ENCODE data around the gene NAA10.
"Not testable (repeated sequence)": the region's sequence is repeated elsewhere in the genome, so short reads cannot be mapped to it uniquely, and the experiment has no call there.

NAA10 gene

GRCh38 chrX:153980394-153980793, 45.6 kb upstream of the NAA10 start:
- not testable (repeated sequence) for H3K9ac ChIP-seq (ENCODE audit: low read depth, low read length, poor library complexity); H3K18ac ChIP-seq (ENCODE audit: low read length); H4K8ac ChIP-seq (ENCODE audit: low read depth, low read length); H2AFZ ChIP-seq (ENCODE audit: low read length); H3K9me3 ChIP-seq (replicated peaks in 1 of 2; ENCODE audit: control insufficient read depth in 2 of 2, insufficient read depth in 1 of 2, low read depth in 1 of 2, low read length in 2 of 2); H2AK5ac ChIP-seq (ENCODE audit: low read depth, low read length); H3K4me3 ChIP-seq (ENCODE audit: low read length in 2 of 2); H3K79me1 ChIP-seq (ENCODE audit: low read depth, low read length); H3K4me1 ChIP-seq (ENCODE audit: control insufficient read depth in 2 of 2, insufficient read depth in 1 of 2, low read depth in 1 of 2, low read length in 2 of 2); H2BK5ac ChIP-seq (ENCODE audit: low read length); H3K27ac ChIP-seq (replicated peaks; ENCODE audit: low read length); H2BK15ac ChIP-seq (ENCODE audit: low read length); DNase-seq (ENCODE audit: low spot score); H4K91ac ChIP-seq (ENCODE audit: low read depth, low read length, poor library complexity); H3K14ac ChIP-seq (ENCODE audit: low read length); H3K36me3 ChIP-seq (replicated peaks in 1 of 2; ENCODE audit: control insufficient read depth in 2 of 2, insufficient read depth in 2 of 2, low read length in 2 of 2); H3K23ac ChIP-seq (ENCODE audit: low read depth, low read length, poor library complexity); H3K4me2 ChIP-seq (ENCODE audit: insufficient read depth, low read length, poor library complexity, severe bottlenecking); H2BK12ac ChIP-seq (ENCODE audit: low read length); H2BK120ac ChIP-seq (ENCODE audit: low read depth, low read length); H3K4ac ChIP-seq (ENCODE audit: low read length)
- WGBS, 2 donors (ENCODE audit: extremely low coverage in 2 of 2, insufficient read length in 2 of 2, insufficient replicate concordance in 1 of 2): no CpG with 5 or more reads among the region's 10 CpGs
- peaks cover 0 to 40% (median 0%) of the 10 kb centered on the region in 3 experiments for H3K27me3 ChIP-seq (ENCODE audit: control insufficient read depth in 3 of 3, insufficient read depth in 3 of 3, low read depth in 1 of 3, low read length in 3 of 3)

GRCh38 chrX:153974726-153975286, 40.0 kb upstream of the NAA10 start:
- no peak overlapping the region for H3K27ac ChIP-seq (replicated peaks; ENCODE audit: low read length)
- no peak overlapping the region for H3K4me2 ChIP-seq (ENCODE audit: insufficient read depth, low read length, poor library complexity, severe bottlenecking)
- no peak for DNase-seq (ENCODE audit: low spot score)
- H3K23ac ChIP-seq (ENCODE audit: low read depth, low read length, poor library complexity): no peak overlapping the region
- H3K9me3 ChIP-seq (replicated peaks in 1 of 2; ENCODE audit: control insufficient read depth in 2 of 2, insufficient read depth in 1 of 2, low read depth in 1 of 2, low read length in 2 of 2): no peaks in the 10 kb centered on the region
- no peak overlapping the region for H4K8ac ChIP-seq (ENCODE audit: low read depth, low read length)
- no peak overlapping the region for H3K9ac ChIP-seq (ENCODE audit: low read depth, low read length, poor library complexity)
- no peak overlapping the region for H3K18ac ChIP-seq (ENCODE audit: low read length)
- H2AFZ ChIP-seq (ENCODE audit: low read length): no peak overlapping the region
- H3K4ac ChIP-seq (ENCODE audit: low read length): no peak overlapping the region
- H3K4me1 ChIP-seq (ENCODE audit: control insufficient read depth in 2 of 2, insufficient read depth in 1 of 2, low read depth in 1 of 2, low read length in 2 of 2): peaks cover 2 to 11% of the 10 kb centered on the region in 2 donors
- H2AK5ac ChIP-seq (ENCODE audit: low read depth, low read length): no peak overlapping the region
- H2BK120ac ChIP-seq (ENCODE audit: low read depth, low read length): no peak overlapping the region
- H3K79me1 ChIP-seq (ENCODE audit: low read depth, low read length): peaks cover 4% of the 10 kb centered on the region
- peaks cover 0 to under 1% of the 10 kb centered on the region in 2 donors for H3K36me3 ChIP-seq (replicated peaks in 1 of 2; ENCODE audit: control insufficient read depth in 2 of 2, insufficient read depth in 2 of 2, low read length in 2 of 2)
- no peak overlapping the region for H3K4me3 ChIP-seq (ENCODE audit: low read length in 2 of 2)
- peaks cover 0 to 21% (median 0%) of the 10 kb centered on the region in 3 experiments for H3K27me3 ChIP-seq (ENCODE audit: control insufficient read depth in 3 of 3, insufficient read depth in 3 of 3, low read depth in 1 of 3, low read length in 3 of 3)
- no peak overlapping the region for H3K14ac ChIP-seq (ENCODE audit: low read length)
- H4K91ac ChIP-seq (ENCODE audit: low read depth, low read length, poor library complexity): no peak overlapping the region
- H2BK5ac ChIP-seq (ENCODE audit: low read length): no peak overlapping the region
- WGBS, 2 donors (ENCODE audit: extremely low coverage in 2 of 2, insufficient read length in 2 of 2, insufficient replicate concordance in 1 of 2): no CpG with 5 or more reads among the region's 3 CpGs
- no peak overlapping the region for H2BK12ac ChIP-seq (ENCODE audit: low read length)
- H2BK15ac ChIP-seq (ENCODE audit: low read length): peak overlapping the region; percentile 28

GRCh38 chrX:153974003-153974725, 39.3 kb upstream of the NAA10 start:
- DNase-seq (ENCODE audit: low spot score): no peak
- no peak overlapping the region for H3K4me3 ChIP-seq (ENCODE audit: low read length in 2 of 2)

More at GRCh38 chrX:153974003-153974725, 39.3 kb upstream of the NAA10 start:
- Histone ChIP-seq H3K4me2 (ENCODE audit: insufficient read depth, low read length, poor library complexity, severe bottlenecking) (peak overlapping the region; percentile 32), H4K91ac (ENCODE audit: low read depth, low read length, poor library complexity) (no peak overlapping the region), H3K27me3 (ENCODE audit: control insufficient read depth in 3 of 3, insufficient read depth in 3 of 3, low read depth in 1 of 3, low read length in 3 of 3) (peaks cover 0 to 21% (median 0%) of the 10 kb centered on the region in 3 experiments), H3K14ac (ENCODE audit: low read length) (no peak overlapping the region), H2AK5ac (ENCODE audit: low read depth, low read length) (no peak overlapping the region), H3K23ac (ENCODE audit: low read depth, low read length, poor library complexity) (no peak overlapping the region), H4K8ac (ENCODE audit: low read depth, low read length) (no peak overlapping the region), H3K79me1 (ENCODE audit: low read depth, low read length) (peaks cover 4% of the 10 kb centered on the region), H2BK5ac (ENCODE audit: low read length) (no peak overlapping the region), H3K36me3 (replicated peaks in 1 of 2; ENCODE audit: control insufficient read depth in 2 of 2, insufficient read depth in 2 of 2, low read length in 2 of 2) (peaks cover 0 to 6% of the 10 kb centered on the region in 2 donors), H3K9ac (ENCODE audit: low read depth, low read length, poor library complexity) (peak overlapping the region; percentile 38), H3K18ac (ENCODE audit: low read length) (no peak overlapping the region), H3K9me3 (replicated peaks in 1 of 2; ENCODE audit: control insufficient read depth in 2 of 2, insufficient read depth in 1 of 2, low read depth in 1 of 2, low read length in 2 of 2) (no peaks in the 10 kb centered on the region), H3K4me1 (ENCODE audit: control insufficient read depth in 2 of 2, insufficient read depth in 1 of 2, low read depth in 1 of 2, low read length in 2 of 2) (peaks cover 2 to 15% of the 10 kb centered on the region in 2 donors), H2AFZ (ENCODE audit: low read length) (no peak overlapping the region), H2BK12ac (ENCODE audit: low read length) (no peak overlapping the region), H3K27ac (replicated peaks; ENCODE audit: low read length) (no peak overlapping the region), H2BK120ac (ENCODE audit: low read depth, low read length) (no peak overlapping the region), H2BK15ac (ENCODE audit: low read length) (peak overlapping the region; percentile 28), H3K4ac (ENCODE audit: low read length) (no peak overlapping the region)
- WGBS, 2 donors (ENCODE audit: extremely low coverage in 2 of 2, insufficient read length in 2 of 2, insufficient replicate concordance in 1 of 2): no CpG with 5 or more reads among the region's 14 CpGs
